IPS DF 6.9 (cell line): ENCODE data around the gene PTPRD.

Source experiments
- DNase-seq: peaks from one replicate; pipeline ENCODE4 v3.0.0-alpha.2; 2013; ENCODE audit warnings: low read depth, low spot score
- H3K27ac ChIP-seq: one replicate; pipeline ENCODE4 v1.5.1; 2013; ENCODE audit warnings: low read length, control low read depth
- H3K27me3 ChIP-seq: 2 replicates; pipeline ENCODE4 v1.6.1; 2013; ENCODE audit warnings: mild to moderate bottlenecking, low read length; ENCODE audit not compliant: control insufficient read depth, insufficient read depth
- H3K36me3 ChIP-seq: 2 replicates; pipeline ENCODE4 v1.6.1; 2013; ENCODE audit warnings: low read length; ENCODE audit not compliant: control insufficient read depth, insufficient read depth
- H3K4me1 ChIP-seq: 2 replicates; pipeline ENCODE4 v1.6.1; 2013; ENCODE audit warnings: low read length; ENCODE audit not compliant: control insufficient read depth, insufficient read depth
- H3K4me3 ChIP-seq: 2 replicates; pipeline ENCODE4 v1.5.1; 2013; ENCODE audit warnings: mild to moderate bottlenecking, low read length
- H3K9me3 ChIP-seq: 2 replicates; pipeline ENCODE4 v1.6.1; 2013; ENCODE audit warnings: low read length, inconsistent platforms; ENCODE audit not compliant: control insufficient read depth, insufficient read depth
- WGBS: extraction: QIAGEN DNeasy Blood & Tissue Kit; methylation state at CpG from one replicate; pipeline ENCODE4 v1.1.7; 2013; ENCODE audit warnings: mixed read lengths, missing lambda C conversion rate; ENCODE audit not compliant: insufficient read length, insufficient coverage; 5-methylcytosine and 5-hydroxymethylcytosine counted together

The PTPRD gene

GRCh38 chr9:8361364-8361763, 2251.4 kb downstream of the PTPRD start:
- WGBS = no CpG with 5 or more reads among the region's 2 CpGs
- Histone ChIP-seq H3K9me3 (no peaks in the 10 kb centered on the region), H3K27me3 (no peaks in the 10 kb centered on the region), H3K27ac (no peak overlapping the region), H3K36me3 (no peaks in the 10 kb centered on the region), H3K4me3 (no peak overlapping the region), H3K4me1 (no peaks in the 10 kb centered on the region)
- no peak for DNase-seq

GRCh38 chr9:8356406-8356805, 2256.4 kb downstream of the PTPRD start:
- no peaks in the 10 kb centered on the region for H3K4me1 ChIP-seq
- no peak overlapping the region for H3K4me3 ChIP-seq
- no peak for DNase-seq
- H3K27ac ChIP-seq = no peak overlapping the region
- no peaks in the 10 kb centered on the region for H3K27me3 ChIP-seq
- no peaks in the 10 kb centered on the region for H3K36me3 ChIP-seq
- H3K9me3 ChIP-seq = no peaks in the 10 kb centered on the region

GRCh38 chr9:8351436-8351835, 2261.4 kb downstream of the PTPRD start:
- Histone ChIP-seq H3K9me3 (no peaks in the 10 kb centered on the region), H3K4me1 (no peaks in the 10 kb centered on the region), H3K27me3 (no peaks in the 10 kb centered on the region), H3K27ac (no peak overlapping the region), H3K36me3 (no peaks in the 10 kb centered on the region), H3K4me3 (no peak overlapping the region)
- no peak for DNase-seq

- WGBS = no CpG with 5 or more reads among the region's 4 CpGs
- no peak for DNase-seq
These were observed 2262.9 kb downstream of the PTPRD start for GRCh38 chr9:8349901-8350300.

GRCh38 chr9:8349376-8349775, 2263.4 kb downstream of the PTPRD start:
- no CpG with 5 or more reads among the region's 2 CpGs for WGBS
- DNase-seq = no peak
- Histone ChIP-seq H3K9me3 (no peaks in the 10 kb centered on the region), H3K27me3 (no peaks in the 10 kb centered on the region), H3K4me1 (no peaks in the 10 kb centered on the region), H3K4me3 (no peak overlapping the region), H3K27ac (no peak overlapping the region), H3K36me3 (no peaks in the 10 kb centered on the region)

More at GRCh38 chr9:8349901-8350300, 2262.9 kb downstream of the PTPRD start:
- H3K27ac ChIP-seq = no peak overlapping the region
- no peaks in the 10 kb centered on the region for H3K36me3 ChIP-seq
- H3K27me3 ChIP-seq = no peaks in the 10 kb centered on the region
- H3K4me1 ChIP-seq = no peaks in the 10 kb centered on the region
- H3K9me3 ChIP-seq = no peaks in the 10 kb centered on the region
- no peak overlapping the region for H3K4me3 ChIP-seq

GRCh38 chr9:8348756-8349155, 2264.0 kb downstream of the PTPRD start:
- Histone ChIP-seq H3K27ac (no peak overlapping the region), H3K9me3 (no peaks in the 10 kb centered on the region), H3K27me3 (no peaks in the 10 kb centered on the region), H3K4me1 (no peaks in the 10 kb centered on the region), H3K4me3 (no peak overlapping the region), H3K36me3 (no peaks in the 10 kb centered on the region)
- DNase-seq = no peak
- no CpG with 5 or more reads among the region's 4 CpGs for WGBS

- Histone ChIP-seq H3K4me1 (no peaks in the 10 kb centered on the region), H3K27me3 (no peaks in the 10 kb centered on the region), H3K36me3 (no peaks in the 10 kb centered on the region), H3K27ac (no peak overlapping the region), H3K9me3 (no peaks in the 10 kb centered on the region), H3K4me3 (no peak overlapping the region)
- no peak for DNase-seq
- no CpG with 5 or more reads among the region's 4 CpGs for WGBS
These were observed 2266.5 kb downstream of the PTPRD start for GRCh38 chr9:8346296-8346695.

GRCh38 chr9:8338767-8339510, 2273.9 kb downstream of the PTPRD start:
- Histone ChIP-seq H3K36me3 (no peaks in the 10 kb centered on the region), H3K4me1 (no peaks in the 10 kb centered on the region), H3K4me3 (no peak overlapping the region), H3K9me3 (no peaks in the 10 kb centered on the region), H3K27ac (no peak overlapping the region), H3K27me3 (no peaks in the 10 kb centered on the region)
- no peak for DNase-seq
- no CpG with 5 or more reads among the region's 5 CpGs for WGBS

GRCh38 chr9:8337834-8338766, 2274.7 kb downstream of the PTPRD start:
- no peak for DNase-seq
- Histone ChIP-seq H3K4me3 (no peak overlapping the region), H3K9me3 (no peaks in the 10 kb centered on the region), H3K36me3 (no peaks in the 10 kb centered on the region), H3K27ac (no peak overlapping the region), H3K4me1 (no peaks in the 10 kb centered on the region), H3K27me3 (no peaks in the 10 kb centered on the region)
- no CpG with 5 or more reads among the region's 4 CpGs for WGBS

GRCh38 chr9:8332871-8333270, 2279.9 kb downstream of the PTPRD start:
- H3K4me1 ChIP-seq = no peaks in the 10 kb centered on the region
- no peaks in the 10 kb centered on the region for H3K36me3 ChIP-seq
- no CpG with 5 or more reads among the region's 2 CpGs for WGBS
- no peaks in the 10 kb centered on the region for H3K9me3 ChIP-seq
- no peaks in the 10 kb centered on the region for H3K27me3 ChIP-seq
- DNase-seq = no peak
- no peak overlapping the region for H3K4me3 ChIP-seq
- H3K27ac ChIP-seq = no peak overlapping the region
